Measurements from ENCODE around the gene RIPOR2.
A peak's percentile ranks its signal among the peaks of the same experiment; 100 is the strongest.

The RIPOR2 gene

GRCh38 chr6:24922170-24922569 lies 13.6 kb downstream of the RIPOR2 start:
- Histone ChIP-seq H3K9me3 (ENCODE audit: insufficient read depth, low read length) (no peaks in the 10 kb centered on the region), H3K4me1 (ENCODE audit: low read length) (peaks cover 50% of the 10 kb centered on the region), H3K27me3 (ENCODE audit: low read depth, low read length) (no peaks in the 10 kb centered on the region), H3K36me3 (replicated peaks; ENCODE audit: low read depth, low read length) (peaks cover 27% of the 10 kb centered on the region), H3K9ac (ENCODE audit: low read length) (no peak overlapping the region), H3K4me2 (ENCODE audit: low read length) (no peak overlapping the region), H4K20me1 (ENCODE audit: insufficient read depth, low read length) (peaks cover 95% of the 10 kb centered on the region), H3K4me3 (ENCODE audit: low read length) (no peak overlapping the region), H3K27ac (ENCODE audit: low read length) (no peak overlapping the region), H2AFZ (ENCODE audit: low read depth, low read length) (no peak overlapping the region), H3K79me2 (ENCODE audit: low read length) (peaks cover 98% of the 10 kb centered on the region)
- TF ChIP-seq CTCF (IDR thresholded peaks at IDR 0.05; ENCODE audit: low read depth, low read length) (no peak), EZH2phosphoT487 (IDR thresholded peaks at IDR 0.05; ENCODE audit: low read depth) (no peak)

GRCh38 chr6:24920136-24920535 lies 15.6 kb downstream of the RIPOR2 start:
- TF ChIP-seq EZH2phosphoT487 (IDR thresholded peaks at IDR 0.05; ENCODE audit: low read depth): no peak
- TF ChIP-seq CTCF (IDR thresholded peaks at IDR 0.05; ENCODE audit: low read depth, low read length): no peak
- Histone ChIP-seq H3K79me2 (ENCODE audit: low read length) (peaks cover 94% of the 10 kb centered on the region), H3K27me3 (ENCODE audit: low read depth, low read length) (no peaks in the 10 kb centered on the region), H3K9ac (ENCODE audit: low read length) (no peak overlapping the region), H3K9me3 (ENCODE audit: insufficient read depth, low read length) (no peaks in the 10 kb centered on the region), H4K20me1 (ENCODE audit: insufficient read depth, low read length) (peaks cover 95% of the 10 kb centered on the region), H3K36me3 (replicated peaks; ENCODE audit: low read depth, low read length) (peaks cover 32% of the 10 kb centered on the region), H3K4me3 (ENCODE audit: low read length) (no peak overlapping the region), H3K27ac (ENCODE audit: low read length) (peak overlapping the region; percentile 28; the same call in 1 of the 2 replicates), H3K4me1 (ENCODE audit: low read length) (peaks cover 41% of the 10 kb centered on the region), H2AFZ (ENCODE audit: low read depth, low read length) (no peak overlapping the region), H3K4me2 (ENCODE audit: low read length) (peak overlapping the region; percentile 8; the same call in 1 of the 2 replicates)

- no peaks in the 10 kb centered on the region for H3K9me3 ChIP-seq (ENCODE audit: insufficient read depth, low read length)
- H3K79me2 ChIP-seq (ENCODE audit: low read length): peaks cover 94% of the 10 kb centered on the region
- no peak for TF ChIP-seq CTCF (IDR thresholded peaks at IDR 0.05; ENCODE audit: low read depth, low read length)
- TF ChIP-seq EZH2phosphoT487 (IDR thresholded peaks at IDR 0.05; ENCODE audit: low read depth): no peak
- H3K4me2 ChIP-seq (ENCODE audit: low read length): 0 out of 2 replicates have a peak overlapping the region, but pooled peaks have one; percentile 8
- H3K4me3 ChIP-seq (ENCODE audit: low read length): no peak overlapping the region
- peaks cover 34% of the 10 kb centered on the region for H3K36me3 ChIP-seq (replicated peaks; ENCODE audit: low read depth, low read length)
- H3K4me1 ChIP-seq (ENCODE audit: low read length): peaks cover 37% of the 10 kb centered on the region
- no peak overlapping the region for H3K9ac ChIP-seq (ENCODE audit: low read length)
- peak overlapping the region; percentile 28; the same call in 1 of the 2 replicates for H3K27ac ChIP-seq (ENCODE audit: low read length)
- H2AFZ ChIP-seq (ENCODE audit: low read depth, low read length): no peak overlapping the region
- H3K27me3 ChIP-seq (ENCODE audit: low read depth, low read length): no peaks in the 10 kb centered on the region
- peaks cover 96% of the 10 kb centered on the region for H4K20me1 ChIP-seq (ENCODE audit: insufficient read depth, low read length)
Observed at GRCh38 chr6:24919056-24919892, 16.5 kb downstream of the RIPOR2 start.

DNA sequence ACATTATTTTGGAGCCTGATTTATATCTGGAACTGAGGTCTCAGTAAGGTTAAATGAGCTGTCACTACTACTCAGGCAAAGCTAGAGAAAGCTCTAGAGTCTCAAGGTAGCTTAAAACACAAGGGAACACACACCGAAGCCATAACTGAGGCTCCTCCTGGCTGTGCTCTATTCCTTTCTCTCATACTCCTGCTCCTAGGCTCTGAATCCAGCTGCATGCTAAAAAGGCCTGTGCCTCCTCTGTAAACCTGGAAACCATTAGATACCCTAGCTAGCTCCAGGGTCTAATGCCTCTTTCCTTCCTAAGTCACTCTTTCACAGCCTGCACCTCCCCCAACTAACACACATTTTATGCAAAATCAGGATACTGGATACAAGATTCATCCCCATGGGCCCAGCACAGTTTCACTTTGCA lies 17.1 kb downstream of the RIPOR2 start:
- TF ChIP-seq EZH2phosphoT487 (IDR thresholded peaks at IDR 0.05; ENCODE audit: low read depth) (no peak), CTCF (IDR thresholded peaks at IDR 0.05; ENCODE audit: low read depth, low read length) (no peak)
- no peak overlapping the region for H3K9ac ChIP-seq (ENCODE audit: low read length)
- H3K4me3 ChIP-seq (ENCODE audit: low read length): no peak overlapping the region
- peaks cover 37% of the 10 kb centered on the region for H3K4me1 ChIP-seq (ENCODE audit: low read length)
- peaks cover 96% of the 10 kb centered on the region for H4K20me1 ChIP-seq (ENCODE audit: insufficient read depth, low read length)
- H3K27me3 ChIP-seq (ENCODE audit: low read depth, low read length): no peaks in the 10 kb centered on the region
- H3K4me2 ChIP-seq (ENCODE audit: low read length): no peak overlapping the region
- peaks cover 94% of the 10 kb centered on the region for H3K79me2 ChIP-seq (ENCODE audit: low read length)
- no peaks in the 10 kb centered on the region for H3K9me3 ChIP-seq (ENCODE audit: insufficient read depth, low read length)
- H2AFZ ChIP-seq (ENCODE audit: low read depth, low read length): no peak overlapping the region
- H3K27ac ChIP-seq (ENCODE audit: low read length): no peak overlapping the region
- H3K36me3 ChIP-seq (replicated peaks; ENCODE audit: low read depth, low read length): peaks cover 30% of the 10 kb centered on the region

Measured in OCI-LY3 (cell line).